HCT116 (cell line): ENCODE measurements around the gene PGAP6.

ENCODE experiments used
- CBX3 ChIP-seq: IDR thresholded peaks from 2 replicates; pipeline ENCODE4 v1.6.1; 2012; ENCODE audit warnings: low read depth
- CEBPB ChIP-seq: IDR thresholded peaks from 2 replicates; pipeline ENCODE4 v1.6.1; 2012; ENCODE audit warnings: low read depth
- EZH2 ChIP-seq: fragments of 200-600 bp; sonication (generic); IDR thresholded peaks from 2 replicates; pipeline ENCODE4 v1.6.1; 2017; ENCODE audit warnings: antibody characterized with exemption, mixed run types
- EZH2phosphoT487 ChIP-seq: fragments of 200-600 bp; IDR thresholded peaks from 2 replicates; pipeline ENCODE4 v1.6.1; 2018; ENCODE audit warnings: antibody characterized with exemption, borderline replicate concordance
- FOSL1 ChIP-seq: IDR thresholded peaks from 2 replicates; pipeline ENCODE4 v1.6.1; 2012; ENCODE audit warnings: low read depth
- JUND ChIP-seq: IDR thresholded peaks from 2 replicates; pipeline ENCODE4 v1.6.1; 2012
- POLR2A ChIP-seq: IDR thresholded peaks from 2 replicates; pipeline ENCODE4 v1.7.0; 2011; ENCODE audit warnings: borderline replicate concordance; ENCODE audit not compliant: insufficient read depth, insufficient read length; ENCODE audit errors: extremely low read depth
- RAD21 ChIP-seq: IDR thresholded peaks from 2 replicates; pipeline ENCODE4 v1.6.1; 2012; ENCODE audit warnings: low read depth, mild to moderate bottlenecking
- SP1 ChIP-seq: IDR thresholded peaks from 2 replicates; pipeline ENCODE4 v1.6.1; 2012; ENCODE audit warnings: low read depth
- TCF7L2 ChIP-seq: IDR thresholded peaks from 2 replicates; pipeline ENCODE4 v1.7.0; 2011; ENCODE audit warnings: borderline replicate concordance, inconsistent platforms; ENCODE audit not compliant: insufficient read depth, insufficient read length; ENCODE audit errors: extremely low read depth
- YY1 ChIP-seq: IDR thresholded peaks from 2 replicates; pipeline ENCODE4 v1.6.1; 2011; ENCODE audit warnings: low read length, low read depth, moderate library complexity, mild to moderate bottlenecking; ENCODE audit not compliant: insufficient replicate concordance; ENCODE audit errors: extremely low read depth
- TF ChIP-seq, protein P1 (sequence below), 3 experiments: fragments of 200-600 bp in 1 of 3; sonication (generic) in 1 of 3; IDR thresholded peaks in 2 of 3; conservative IDR thresholded peaks in 1 of 3; 2 replicates each; pipeline ENCODE4 v1.5.1; 2012 to 2017; ENCODE audit warnings: low read depth in 2 of 3, low read length in 2 of 3, antibody characterized with exemption in 1 of 3, borderline replicate concordance in 1 of 3, control low read depth in 1 of 3, mild to moderate bottlenecking in 1 of 3, mixed read lengths in 1 of 3, mixed run types in 1 of 3, moderate library complexity in 1 of 3; ENCODE audit not compliant: insufficient read depth in 1 of 3
- TF ChIP-seq, protein P2 (sequence below): IDR thresholded peaks from 2 replicates; pipeline ENCODE4 v1.6.1; 2012; ENCODE audit warnings: low read depth

DNA sequence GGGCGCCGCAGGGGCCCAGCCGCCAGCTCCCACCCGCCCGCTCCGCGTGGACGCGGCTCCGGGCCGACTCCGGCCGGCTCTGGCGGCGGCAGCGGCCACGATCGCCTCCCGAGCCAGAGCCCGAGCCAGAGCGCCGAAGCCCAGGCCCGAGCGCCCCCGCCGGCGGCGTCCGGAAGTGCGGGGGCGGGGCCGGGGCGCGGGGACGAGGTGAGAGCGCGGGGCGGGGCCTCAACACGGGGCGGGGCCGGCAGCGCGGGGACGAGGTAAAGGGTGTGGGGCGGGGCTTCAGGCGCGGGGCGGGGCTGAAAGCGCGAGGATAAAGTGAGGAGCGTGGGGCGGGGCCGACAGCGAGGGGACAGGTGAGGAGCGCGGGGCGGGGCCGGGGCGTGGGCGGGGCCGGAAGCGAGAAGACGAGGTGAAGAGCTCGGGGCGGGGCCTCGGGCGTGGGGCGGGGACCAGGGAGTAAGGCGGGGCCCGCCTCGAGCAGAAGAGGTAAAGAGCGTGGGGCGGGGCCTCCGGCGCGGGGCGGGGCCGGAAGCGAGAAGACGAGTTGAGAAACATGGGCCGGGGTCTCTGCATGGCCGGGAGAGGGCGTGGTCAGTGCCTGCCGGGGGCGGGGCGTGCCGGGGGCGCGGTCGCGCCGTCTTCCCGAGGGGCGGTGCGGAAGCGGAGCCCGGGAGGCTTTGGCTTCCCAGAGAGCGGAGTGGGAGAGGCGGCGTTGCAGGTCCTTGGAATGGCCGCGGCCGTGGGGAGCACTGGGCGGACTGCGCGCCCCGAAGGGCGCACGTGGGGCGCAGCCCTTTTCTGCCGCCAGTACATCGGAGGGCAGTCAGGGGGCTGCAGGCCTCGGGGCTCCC is 29.0 kb downstream of the PGAP6 start, which contains the start of gene AXIN1:
- TF ChIP-seq POLR2A (no peak), YY1 (peak; percentile 27), CEBPB (no peak), SP1 (no peak), JUND (no peak), CBX3 (no peak), EZH2 (no peak), RAD21 (no peak), EZH2phosphoT487 (no peak), FOSL1 (no peak), TCF7L2 (no peak)
- TF ChIP-seq, protein P1, sequence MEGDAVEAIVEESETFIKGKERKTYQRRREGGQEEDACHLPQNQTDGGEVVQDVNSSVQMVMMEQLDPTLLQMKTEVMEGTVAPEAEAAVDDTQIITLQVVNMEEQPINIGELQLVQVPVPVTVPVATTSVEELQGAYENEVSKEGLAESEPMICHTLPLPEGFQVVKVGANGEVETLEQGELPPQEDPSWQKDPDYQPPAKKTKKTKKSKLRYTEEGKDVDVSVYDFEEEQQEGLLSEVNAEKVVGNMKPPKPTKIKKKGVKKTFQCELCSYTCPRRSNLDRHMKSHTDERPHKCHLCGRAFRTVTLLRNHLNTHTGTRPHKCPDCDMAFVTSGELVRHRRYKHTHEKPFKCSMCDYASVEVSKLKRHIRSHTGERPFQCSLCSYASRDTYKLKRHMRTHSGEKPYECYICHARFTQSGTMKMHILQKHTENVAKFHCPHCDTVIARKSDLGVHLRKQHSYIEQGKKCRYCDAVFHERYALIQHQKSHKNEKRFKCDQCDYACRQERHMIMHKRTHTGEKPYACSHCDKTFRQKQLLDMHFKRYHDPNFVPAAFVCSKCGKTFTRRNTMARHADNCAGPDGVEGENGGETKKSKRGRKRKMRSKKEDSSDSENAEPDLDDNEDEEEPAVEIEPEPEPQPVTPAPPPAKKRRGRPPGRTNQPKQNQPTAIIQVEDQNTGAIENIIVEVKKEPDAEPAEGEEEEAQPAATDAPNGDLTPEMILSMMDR (IDR thresholded peaks at IDR 0.05 in 2 of 3, conservative IDR thresholded peaks at IDR 0.05 in 1 of 3; ENCODE audit: borderline replicate concordance in 1 of 3, insufficient read depth in 1 of 3, low read depth in 2 of 3, low read length in 2 of 3), result no peak
- TF ChIP-seq, protein P2, sequence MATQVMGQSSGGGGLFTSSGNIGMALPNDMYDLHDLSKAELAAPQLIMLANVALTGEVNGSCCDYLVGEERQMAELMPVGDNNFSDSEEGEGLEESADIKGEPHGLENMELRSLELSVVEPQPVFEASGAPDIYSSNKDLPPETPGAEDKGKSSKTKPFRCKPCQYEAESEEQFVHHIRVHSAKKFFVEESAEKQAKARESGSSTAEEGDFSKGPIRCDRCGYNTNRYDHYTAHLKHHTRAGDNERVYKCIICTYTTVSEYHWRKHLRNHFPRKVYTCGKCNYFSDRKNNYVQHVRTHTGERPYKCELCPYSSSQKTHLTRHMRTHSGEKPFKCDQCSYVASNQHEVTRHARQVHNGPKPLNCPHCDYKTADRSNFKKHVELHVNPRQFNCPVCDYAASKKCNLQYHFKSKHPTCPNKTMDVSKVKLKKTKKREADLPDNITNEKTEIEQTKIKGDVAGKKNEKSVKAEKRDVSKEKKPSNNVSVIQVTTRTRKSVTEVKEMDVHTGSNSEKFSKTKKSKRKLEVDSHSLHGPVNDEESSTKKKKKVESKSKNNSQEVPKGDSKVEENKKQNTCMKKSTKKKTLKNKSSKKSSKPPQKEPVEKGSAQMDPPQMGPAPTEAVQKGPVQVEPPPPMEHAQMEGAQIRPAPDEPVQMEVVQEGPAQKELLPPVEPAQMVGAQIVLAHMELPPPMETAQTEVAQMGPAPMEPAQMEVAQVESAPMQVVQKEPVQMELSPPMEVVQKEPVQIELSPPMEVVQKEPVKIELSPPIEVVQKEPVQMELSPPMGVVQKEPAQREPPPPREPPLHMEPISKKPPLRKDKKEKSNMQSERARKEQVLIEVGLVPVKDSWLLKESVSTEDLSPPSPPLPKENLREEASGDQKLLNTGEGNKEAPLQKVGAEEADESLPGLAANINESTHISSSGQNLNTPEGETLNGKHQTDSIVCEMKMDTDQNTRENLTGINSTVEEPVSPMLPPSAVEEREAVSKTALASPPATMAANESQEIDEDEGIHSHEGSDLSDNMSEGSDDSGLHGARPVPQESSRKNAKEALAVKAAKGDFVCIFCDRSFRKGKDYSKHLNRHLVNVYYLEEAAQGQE, result no peak
